Measurements from ENCODE around the gene RLBP1. TPM values are rescaled to one million over a fixed set of nuclear protein-coding genes. Genes with fewer than 3 reads are reported as not detected.

RLBP1 gene
- total RNA-seq, 6 experiments from 2014 or later, result not detected

DNA sequence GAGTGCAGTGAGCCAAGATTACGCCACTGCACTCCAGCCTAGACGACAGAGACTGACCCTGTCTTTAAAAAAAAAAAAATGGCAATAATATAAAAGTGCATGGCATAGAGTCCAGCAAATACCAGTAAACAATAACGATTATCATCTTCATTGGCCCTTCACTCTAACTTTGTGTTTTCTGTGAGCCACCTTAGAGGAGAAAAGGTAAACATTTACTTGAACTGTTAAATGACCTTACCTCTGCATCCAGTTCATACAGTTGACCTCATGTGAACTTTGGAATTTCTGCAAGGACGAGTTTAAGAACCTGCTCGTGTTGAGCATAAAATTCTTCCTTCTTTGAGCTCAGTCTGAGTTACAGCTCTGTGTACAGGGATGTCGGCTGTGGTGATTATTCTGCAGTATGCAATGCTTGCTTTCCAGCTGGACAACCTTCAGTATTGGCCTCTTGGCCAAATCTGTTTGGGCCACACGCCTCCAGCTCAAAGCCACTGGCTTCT lies 56.6 kb downstream of the RLBP1 start:
- no peaks in the 10 kb centered on the region for H3K9me3 Mint-ChIP-seq

DNA sequence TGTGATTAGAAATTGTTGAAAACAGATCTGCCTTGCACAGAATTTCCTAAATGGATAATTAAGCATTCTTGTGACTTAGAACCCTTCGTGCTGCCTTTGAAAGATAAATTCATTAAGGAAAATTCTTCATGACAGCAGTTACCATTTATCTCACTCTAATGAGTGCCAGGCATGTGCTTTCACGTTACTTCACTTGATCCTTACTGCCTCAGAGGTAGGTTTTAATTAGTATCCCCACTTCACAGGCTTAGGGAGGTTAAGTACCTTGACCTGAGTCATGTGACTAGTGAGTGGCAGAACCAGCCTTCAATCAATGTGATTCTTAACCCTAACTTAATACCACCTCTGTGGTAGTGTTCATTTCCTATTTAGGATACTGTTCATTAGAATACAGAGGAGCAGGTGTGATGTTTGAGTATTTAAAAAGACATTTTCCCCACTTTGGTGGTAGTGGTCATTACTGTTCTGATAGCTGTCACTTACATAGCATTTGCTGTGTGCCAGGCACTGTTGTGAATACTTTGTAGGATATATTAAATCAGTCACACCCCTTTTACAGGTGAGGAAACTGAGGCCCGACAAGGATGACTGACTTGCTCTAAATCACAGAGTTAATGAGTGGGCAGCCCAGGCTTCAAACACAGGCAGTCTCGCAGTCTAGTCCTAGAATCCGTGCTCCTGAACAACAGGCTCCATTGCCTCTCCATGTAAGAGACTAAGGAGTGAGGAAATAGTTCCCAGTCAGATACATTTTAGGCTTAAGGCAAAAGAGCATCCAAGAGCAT lies 57.9 kb downstream of the RLBP1 start:
- no peak for DNase-seq
- Mint-ChIP-seq H3K9me3 (no peaks in the 10 kb centered on the region), H3K36me3 (ENCODE audit: low read depth) (peaks cover 10% of the 10 kb centered on the region; the same call in 1 of the 2 replicates), H3K4me1 (ENCODE audit: low read depth) (peaks cover 34% of the 10 kb centered on the region), H3K4me3 (no peak overlapping the region), H3K27ac (no peak overlapping the region), H3K27me3 (ENCODE audit: insufficient read depth) (no peaks in the 10 kb centered on the region)
- TF ChIP-seq, protein P1, sequence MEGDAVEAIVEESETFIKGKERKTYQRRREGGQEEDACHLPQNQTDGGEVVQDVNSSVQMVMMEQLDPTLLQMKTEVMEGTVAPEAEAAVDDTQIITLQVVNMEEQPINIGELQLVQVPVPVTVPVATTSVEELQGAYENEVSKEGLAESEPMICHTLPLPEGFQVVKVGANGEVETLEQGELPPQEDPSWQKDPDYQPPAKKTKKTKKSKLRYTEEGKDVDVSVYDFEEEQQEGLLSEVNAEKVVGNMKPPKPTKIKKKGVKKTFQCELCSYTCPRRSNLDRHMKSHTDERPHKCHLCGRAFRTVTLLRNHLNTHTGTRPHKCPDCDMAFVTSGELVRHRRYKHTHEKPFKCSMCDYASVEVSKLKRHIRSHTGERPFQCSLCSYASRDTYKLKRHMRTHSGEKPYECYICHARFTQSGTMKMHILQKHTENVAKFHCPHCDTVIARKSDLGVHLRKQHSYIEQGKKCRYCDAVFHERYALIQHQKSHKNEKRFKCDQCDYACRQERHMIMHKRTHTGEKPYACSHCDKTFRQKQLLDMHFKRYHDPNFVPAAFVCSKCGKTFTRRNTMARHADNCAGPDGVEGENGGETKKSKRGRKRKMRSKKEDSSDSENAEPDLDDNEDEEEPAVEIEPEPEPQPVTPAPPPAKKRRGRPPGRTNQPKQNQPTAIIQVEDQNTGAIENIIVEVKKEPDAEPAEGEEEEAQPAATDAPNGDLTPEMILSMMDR (IDR thresholded peaks at IDR 0.05), result no peak

More for the DNA sequence above, 56.6 kb downstream of the RLBP1 start:
- Mint-ChIP-seq H3K4me3 (no peak overlapping the region), H3K36me3 (ENCODE audit: low read depth) (peaks cover 10% of the 10 kb centered on the region; the same call in 1 of the 2 replicates), H3K27ac (no peak overlapping the region), H3K4me1 (ENCODE audit: low read depth) (peaks cover 43% of the 10 kb centered on the region), H3K27me3 (ENCODE audit: insufficient read depth) (no peaks in the 10 kb centered on the region)
- TF ChIP-seq, protein P1 (IDR thresholded peaks at IDR 0.05), result no peak
- no peak for DNase-seq

DNA sequence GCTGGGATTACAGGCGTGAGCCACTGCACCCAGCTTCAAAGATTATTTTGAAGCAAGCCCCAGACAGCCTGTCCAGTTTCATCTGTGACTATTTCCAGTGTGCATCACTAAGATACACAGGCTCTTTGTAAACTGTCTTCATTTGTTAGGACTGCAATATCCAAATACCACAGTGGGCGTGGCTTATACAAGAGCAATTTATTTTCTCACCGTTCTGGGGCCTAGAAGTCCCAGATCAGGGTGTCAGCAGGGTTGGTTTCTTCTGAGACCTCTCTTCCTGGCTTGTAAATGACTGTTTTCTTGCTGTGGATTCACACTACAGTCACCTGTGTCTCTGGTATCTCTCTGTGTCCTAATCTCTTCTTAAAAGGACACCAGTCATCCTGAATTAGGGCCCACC lies 59.7 kb downstream of the RLBP1 start:
- no peak overlapping the region for H3K4me3 Mint-ChIP-seq
- H3K27me3 Mint-ChIP-seq (ENCODE audit: insufficient read depth), result no peaks in the 10 kb centered on the region
- peaks cover 10% of the 10 kb centered on the region; the same call in 1 of the 2 replicates for H3K36me3 Mint-ChIP-seq (ENCODE audit: low read depth)
- H3K9me3 Mint-ChIP-seq, result no peaks in the 10 kb centered on the region
- TF ChIP-seq, protein P1 (IDR thresholded peaks at IDR 0.05), result no peak
- no peak for DNase-seq
- no peak overlapping the region for H3K27ac Mint-ChIP-seq
- peaks cover 18% of the 10 kb centered on the region for H3K4me1 Mint-ChIP-seq (ENCODE audit: low read depth)

Other genes starting within 250 kb of the RLBP1 start
- 10 to 100 TPM; 43.1 to 63.5 (median 51.8) TPM for gene ABHD2, start 133.1 kb downstream of the RLBP1 start, total RNA-seq (2021; fragmentation: NEBNext Ultra II Directional; extraction: Animal tissue kit (Norgen Biotek cat#: 25700))
- 10 to 100 TPM; 22.3 to 50.8 (median 48.4) TPM for gene FANCI, start 22.4 kb upstream of the RLBP1 start, total RNA-seq (2021; fragmentation: NEBNext Ultra II Directional; extraction: Animal tissue kit (Norgen Biotek cat#: 25700))
- 10 to 100 TPM; 33.1 to 48.3 (median 35.2) TPM for gene POLG, start 113.2 kb upstream of the RLBP1 start, total RNA-seq (2021; fragmentation: NEBNext Ultra II Directional; extraction: Animal tissue kit (Norgen Biotek cat#: 25700))

Data from HFFc6 (cell line).